ENCODE results near the gene SZT2.

SZT2 gene

DNA sequence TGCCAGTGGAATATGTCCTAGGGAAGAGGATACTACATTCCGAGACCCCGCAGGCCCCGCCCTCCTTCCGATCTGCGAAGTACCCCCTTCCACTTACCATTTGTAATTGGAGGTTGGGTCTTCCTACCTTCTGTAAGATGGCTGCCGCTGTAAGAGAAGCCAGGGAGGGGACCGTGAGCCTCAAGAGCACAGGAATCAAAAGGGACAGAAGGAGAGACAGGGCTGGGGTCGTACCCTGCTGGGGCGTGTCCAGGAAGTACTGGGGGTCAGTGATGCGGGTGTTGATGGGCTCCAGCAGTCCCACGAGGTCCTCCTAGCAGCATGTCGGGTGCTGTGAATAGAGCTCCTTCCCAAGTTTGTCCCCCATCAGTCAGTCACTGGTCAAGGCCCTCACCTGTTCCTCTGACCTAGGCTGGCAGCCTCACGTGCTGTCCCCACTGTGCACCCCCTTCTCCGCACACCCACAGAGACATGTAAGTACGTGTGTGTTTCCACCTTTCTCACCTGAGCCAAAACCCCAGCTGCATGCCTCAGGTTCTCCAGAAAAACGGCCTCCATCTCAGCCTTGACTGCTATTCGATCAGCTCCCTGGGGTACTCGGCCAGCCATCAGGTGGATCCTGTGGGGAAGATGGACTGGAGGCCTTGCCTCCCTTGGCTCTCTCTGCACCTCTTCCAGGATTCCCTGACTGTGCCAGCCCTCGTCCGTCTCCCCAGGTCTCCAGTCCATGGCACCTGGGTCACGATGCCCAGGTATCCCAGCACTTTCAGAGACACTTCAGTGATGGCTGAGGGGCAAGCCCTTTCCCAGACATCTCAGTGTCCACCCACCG lies 62.2 kb downstream of the SZT2 start:
- no peaks in the 10 kb centered on the region for H3K9me3 ChIP-seq (ENCODE audit: control insufficient read depth, insufficient read depth, low read length)
- no peak overlapping the region for H3K27ac ChIP-seq (ENCODE audit: low read depth, low read length)
- H3F3A ChIP-seq (ENCODE audit: control insufficient read depth, insufficient read depth), result no peaks in the 10 kb centered on the region
- no peak overlapping the region for H3K4me3 ChIP-seq (ENCODE audit: low read length)
- peaks cover 29% of the 10 kb centered on the region for H3K27me3 ChIP-seq (ENCODE audit: control insufficient read depth, low read length)
- H3K4me2 ChIP-seq (ENCODE audit: low read length), result no peak overlapping the region
- H3K9me2 ChIP-seq (replicated peaks; ENCODE audit: control insufficient read depth, low read length), result no peaks in the 10 kb centered on the region
- H3K4me1 ChIP-seq (ENCODE audit: control insufficient read depth, low read length), result peaks cover 11% of the 10 kb centered on the region
- H4K20me1 ChIP-seq (ENCODE audit: control insufficient read depth, insufficient read depth, low read depth, low read length), result no peaks in the 10 kb centered on the region
- no peak for TF ChIP-seq EZH2phosphoT487 (IDR thresholded peaks at IDR 0.05; ENCODE audit: borderline replicate concordance, low read length)
- TF ChIP-seq, protein P1, sequence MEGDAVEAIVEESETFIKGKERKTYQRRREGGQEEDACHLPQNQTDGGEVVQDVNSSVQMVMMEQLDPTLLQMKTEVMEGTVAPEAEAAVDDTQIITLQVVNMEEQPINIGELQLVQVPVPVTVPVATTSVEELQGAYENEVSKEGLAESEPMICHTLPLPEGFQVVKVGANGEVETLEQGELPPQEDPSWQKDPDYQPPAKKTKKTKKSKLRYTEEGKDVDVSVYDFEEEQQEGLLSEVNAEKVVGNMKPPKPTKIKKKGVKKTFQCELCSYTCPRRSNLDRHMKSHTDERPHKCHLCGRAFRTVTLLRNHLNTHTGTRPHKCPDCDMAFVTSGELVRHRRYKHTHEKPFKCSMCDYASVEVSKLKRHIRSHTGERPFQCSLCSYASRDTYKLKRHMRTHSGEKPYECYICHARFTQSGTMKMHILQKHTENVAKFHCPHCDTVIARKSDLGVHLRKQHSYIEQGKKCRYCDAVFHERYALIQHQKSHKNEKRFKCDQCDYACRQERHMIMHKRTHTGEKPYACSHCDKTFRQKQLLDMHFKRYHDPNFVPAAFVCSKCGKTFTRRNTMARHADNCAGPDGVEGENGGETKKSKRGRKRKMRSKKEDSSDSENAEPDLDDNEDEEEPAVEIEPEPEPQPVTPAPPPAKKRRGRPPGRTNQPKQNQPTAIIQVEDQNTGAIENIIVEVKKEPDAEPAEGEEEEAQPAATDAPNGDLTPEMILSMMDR (IDR thresholded peaks at IDR 0.05; ENCODE audit: low read depth, low read length, poor library complexity, severe bottlenecking), result no peak
- H3K79me2 ChIP-seq (ENCODE audit: control insufficient read depth, low read length), result no peaks in the 10 kb centered on the region
- H3K36me3 ChIP-seq (ENCODE audit: control insufficient read depth, low read length), result peaks cover 27% of the 10 kb centered on the region

DNA sequence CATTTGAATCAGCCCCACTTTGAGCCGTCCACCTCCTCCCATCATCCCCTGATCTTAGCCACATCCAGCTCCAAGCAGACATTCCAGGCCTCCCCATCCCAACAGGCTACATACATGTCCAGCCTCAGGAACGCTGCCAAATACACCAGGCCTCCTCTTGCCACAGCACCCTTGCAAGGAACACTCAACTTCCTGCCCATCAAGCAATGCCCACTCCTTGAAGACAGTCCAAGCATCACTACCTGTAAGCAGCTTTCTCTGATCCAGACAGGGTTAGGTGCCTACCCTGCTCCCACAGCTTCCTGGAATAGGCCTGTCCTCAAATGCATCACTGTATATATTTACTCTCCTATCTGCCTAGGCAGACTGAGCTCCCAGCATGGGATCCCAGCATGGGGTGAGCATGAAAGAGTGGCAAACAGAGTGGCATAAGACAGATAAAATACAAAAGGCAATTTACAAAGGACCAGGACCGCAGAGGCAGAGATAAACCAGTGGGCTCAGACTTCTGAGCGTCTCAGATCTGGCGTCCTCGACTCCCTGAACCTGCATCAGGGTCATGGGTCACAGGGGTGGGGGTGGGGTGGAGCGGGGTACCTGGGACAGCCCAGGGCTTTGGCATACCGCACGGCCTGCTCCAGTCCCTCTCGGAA lies 63.2 kb downstream of the SZT2 start:
- no peaks in the 10 kb centered on the region for H3K79me2 ChIP-seq (ENCODE audit: control insufficient read depth, low read length)
- H3K36me3 ChIP-seq (ENCODE audit: control insufficient read depth, low read length), result peaks cover 20% of the 10 kb centered on the region
- H3K4me1 ChIP-seq (ENCODE audit: control insufficient read depth, low read length), result peaks cover 11% of the 10 kb centered on the region
- no peaks in the 10 kb centered on the region for H3F3A ChIP-seq (ENCODE audit: control insufficient read depth, insufficient read depth)
- H4K20me1 ChIP-seq (ENCODE audit: control insufficient read depth, insufficient read depth, low read depth, low read length), result no peaks in the 10 kb centered on the region
- H3K27me3 ChIP-seq (ENCODE audit: control insufficient read depth, low read length), result peaks cover 29% of the 10 kb centered on the region
- peak overlapping the region; percentile 50 for H3K4me3 ChIP-seq (ENCODE audit: low read length)
- H3K4me2 ChIP-seq (ENCODE audit: low read length), result peak overlapping the region; percentile 52; the same call in 1 of the 2 replicates
- H3K27ac ChIP-seq (ENCODE audit: low read depth, low read length), result no peak overlapping the region
- H3K9me2 ChIP-seq (replicated peaks; ENCODE audit: control insufficient read depth, low read length), result no peaks in the 10 kb centered on the region
- TF ChIP-seq EZH2phosphoT487 (IDR thresholded peaks at IDR 0.05; ENCODE audit: borderline replicate concordance, low read length), result no peak
- TF ChIP-seq, protein P1 (IDR thresholded peaks at IDR 0.05; ENCODE audit: low read depth, low read length, poor library complexity, severe bottlenecking), result no peak
- H3K9me3 ChIP-seq (ENCODE audit: control insufficient read depth, insufficient read depth, low read length), result no peaks in the 10 kb centered on the region

DNA sequence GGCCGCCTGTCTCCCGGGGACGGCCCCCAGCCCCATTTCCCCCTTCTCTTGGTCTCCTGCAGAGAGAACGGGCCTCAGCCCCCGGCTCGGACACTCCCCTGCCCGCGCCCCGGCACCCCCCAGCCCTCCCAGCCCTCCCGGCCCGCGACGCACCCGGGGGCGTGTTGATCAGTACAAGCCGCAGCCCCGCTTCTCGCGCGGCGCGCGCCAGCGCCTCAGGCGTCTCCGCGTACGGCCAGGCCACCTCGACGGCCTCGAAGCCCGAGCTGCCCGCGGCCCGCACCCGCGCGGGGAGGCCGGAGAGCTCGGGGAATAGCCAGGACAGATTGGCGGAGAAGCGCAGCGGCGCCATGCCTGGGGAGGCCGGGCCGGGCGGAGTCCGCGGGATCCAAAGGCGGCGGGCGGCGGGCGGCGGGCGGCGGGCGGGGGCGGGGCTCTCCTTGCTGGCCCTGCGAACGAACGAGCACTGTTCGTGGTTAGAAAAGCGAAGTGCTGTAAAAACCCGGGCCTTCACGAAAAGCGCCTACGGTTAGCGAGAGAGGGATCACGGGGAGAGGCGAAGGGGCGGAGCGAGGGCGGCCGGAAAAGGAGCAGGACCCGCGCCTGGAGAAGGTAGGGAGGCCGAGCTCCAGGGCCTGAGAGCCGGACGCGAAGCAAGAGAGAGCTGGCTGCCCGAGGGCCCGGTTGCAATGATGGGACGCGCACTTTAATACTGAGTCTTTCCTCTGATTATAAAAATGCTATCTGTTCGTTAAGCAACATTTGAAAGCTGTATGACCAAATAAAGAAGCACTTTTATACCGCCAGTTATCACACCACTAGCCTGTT lies 64.0 kb downstream of the SZT2 start, which contains the start of gene HYI:
TSS of gene HYI (minus strand) at position 490 of the 828 bp plus-strand sequence. CDS start at position 352, 138 bp downstream.
- H3K4me2 ChIP-seq (ENCODE audit: low read length), result peak within 1 kb of the TSS; percentile 52
- H4K20me1 ChIP-seq (ENCODE audit: control insufficient read depth, insufficient read depth, low read depth, low read length), result no peaks in the 10 kb centered on the region
- no peaks in the 10 kb centered on the region for H3F3A ChIP-seq (ENCODE audit: control insufficient read depth, insufficient read depth)
- H3K9me3 ChIP-seq (ENCODE audit: control insufficient read depth, insufficient read depth, low read length), result no peaks in the 10 kb centered on the region
- H3K27ac ChIP-seq (ENCODE audit: low read depth, low read length), result no peak within 1 kb of the TSS
- H3K4me3 ChIP-seq (ENCODE audit: low read length), result peak within 1 kb of the TSS; percentile 50
- peaks cover 29% of the 10 kb centered on the region for H3K27me3 ChIP-seq (ENCODE audit: control insufficient read depth, low read length)
- H3K4me1 ChIP-seq (ENCODE audit: control insufficient read depth, low read length), result peaks cover 11% of the 10 kb centered on the region
- H3K36me3 ChIP-seq (ENCODE audit: control insufficient read depth, low read length), result peaks cover 19% of the 10 kb centered on the region
- no peaks in the 10 kb centered on the region for H3K9me2 ChIP-seq (replicated peaks; ENCODE audit: control insufficient read depth, low read length)
- TF ChIP-seq EZH2phosphoT487 (IDR thresholded peaks at IDR 0.05; ENCODE audit: borderline replicate concordance, low read length), result no peak
- TF ChIP-seq, protein P1 (IDR thresholded peaks at IDR 0.05; ENCODE audit: low read depth, low read length, poor library complexity, severe bottlenecking), result no peak
- H3K79me2 ChIP-seq (ENCODE audit: control insufficient read depth, low read length), result no peaks in the 10 kb centered on the region

Data from DOHH2 (cell line).